HUES48 (cell line): Measurements from ENCODE around the gene P2RY14.

Experiments
- H3K27ac ChIP-seq: one replicate; pipeline ENCODE4 v1.7.0; 2013; ENCODE audit warnings: low read depth, low read length, inconsistent platforms
- H3K27me3 ChIP-seq: 2 replicates; pipeline ENCODE4 v1.6.1; 2013; ENCODE audit warnings: mild to moderate bottlenecking, low read length; ENCODE audit not compliant: control insufficient read depth, insufficient read depth
- H3K36me3 ChIP-seq: 2 replicates; pipeline ENCODE4 v1.6.1; 2013; ENCODE audit warnings: low read length; ENCODE audit not compliant: control insufficient read depth, insufficient read depth
- H3K4me1 ChIP-seq: 2 replicates; pipeline ENCODE4 v1.6.1; 2013; ENCODE audit warnings: mild to moderate bottlenecking, low read length; ENCODE audit not compliant: control insufficient read depth, insufficient read depth
- H3K4me3 ChIP-seq: 2 replicates; pipeline ENCODE4 v1.5.1; 2013; ENCODE audit warnings: mild to moderate bottlenecking, low read depth, low read length
- H3K9ac ChIP-seq: 2 replicates; pipeline ENCODE4 v1.6.1; 2013; ENCODE audit warnings: mild to moderate bottlenecking, low read depth, low read length, moderate library complexity
- H3K9me3 ChIP-seq: 2 replicates; pipeline ENCODE4 v1.6.1; 2013; ENCODE audit warnings: low read length; ENCODE audit not compliant: control insufficient read depth, insufficient read depth

The P2RY14 gene

GRCh38 chr3:151278230-151278629 lies at the start of gene P2RY14:
TSS of gene P2RY14 (minus strand) at chr3:151278542. CDS start at chr3:151214316, 64,226 bp downstream.
- Histone ChIP-seq H3K9ac (no peak within 1 kb of the TSS), H3K36me3 (no peaks in the 10 kb centered on the region), H3K4me3 (no peak within 1 kb of the TSS), H3K27ac (no peak within 1 kb of the TSS), H3K9me3 (no peaks in the 10 kb centered on the region), H3K4me1 (peaks cover 7% of the 10 kb centered on the region; the same call in 1 of the 2 replicates), H3K27me3 (no peaks in the 10 kb centered on the region)

GRCh38 chr3:151327571-151328198 lies 49.3 kb upstream of the P2RY14 start:
- Histone ChIP-seq H3K36me3 (no peaks in the 10 kb centered on the region), H3K9me3 (no peaks in the 10 kb centered on the region), H3K4me3 (no peak overlapping the region), H3K9ac (no peak overlapping the region), H3K27ac (no peak overlapping the region), H3K27me3 (no peaks in the 10 kb centered on the region), H3K4me1 (peaks cover 7% of the 10 kb centered on the region)

- Histone ChIP-seq H3K4me1 (peaks cover 20% of the 10 kb centered on the region), H3K27ac (no peak overlapping the region), H3K27me3 (no peaks in the 10 kb centered on the region), H3K36me3 (no peaks in the 10 kb centered on the region), H3K9ac (no peak overlapping the region), H3K4me3 (no peak overlapping the region), H3K9me3 (no peaks in the 10 kb centered on the region)
Measured at GRCh38 chr3:151322511-151322910, 44.2 kb upstream of the P2RY14 start.

- Histone ChIP-seq H3K4me3 (no peak overlapping the region), H3K9ac (no peak overlapping the region), H3K9me3 (no peaks in the 10 kb centered on the region), H3K4me1 (peaks cover 22% of the 10 kb centered on the region), H3K27me3 (no peaks in the 10 kb centered on the region), H3K27ac (no peak overlapping the region), H3K36me3 (no peaks in the 10 kb centered on the region)
Measured at GRCh38 chr3:151321526-151321925, 43.2 kb upstream of the P2RY14 start.

GRCh38 chr3:151320131-151320530 lies 41.8 kb upstream of the P2RY14 start:
- peaks cover 30% of the 10 kb centered on the region for H3K4me1 ChIP-seq

GRCh38 chr3:151319628-151320027 lies 41.3 kb upstream of the P2RY14 start:
- no peaks in the 10 kb centered on the region for H3K36me3 ChIP-seq
- H3K27me3 ChIP-seq, result no peaks in the 10 kb centered on the region
- peaks cover 35% of the 10 kb centered on the region for H3K4me1 ChIP-seq
- H3K27ac ChIP-seq, result no peak overlapping the region
- H3K9me3 ChIP-seq, result no peaks in the 10 kb centered on the region
- H3K4me3 ChIP-seq, result no peak overlapping the region
- H3K9ac ChIP-seq, result no peak overlapping the region

More at GRCh38 chr3:151320131-151320530, 41.8 kb upstream of the P2RY14 start:
- no peaks in the 10 kb centered on the region for H3K36me3 ChIP-seq
- H3K27me3 ChIP-seq, result no peaks in the 10 kb centered on the region
- no peak overlapping the region for H3K9ac ChIP-seq
- H3K27ac ChIP-seq, result no peak overlapping the region
- no peaks in the 10 kb centered on the region for H3K9me3 ChIP-seq
- no peak overlapping the region for H3K4me3 ChIP-seq

- no peaks in the 10 kb centered on the region for H3K36me3 ChIP-seq
- H3K27ac ChIP-seq, result no peak overlapping the region
- no peak overlapping the region for H3K9ac ChIP-seq
- H3K4me3 ChIP-seq, result no peak overlapping the region
- peaks cover 39% of the 10 kb centered on the region for H3K4me1 ChIP-seq
- no peaks in the 10 kb centered on the region for H3K9me3 ChIP-seq
- no peaks in the 10 kb centered on the region for H3K27me3 ChIP-seq
Measured at GRCh38 chr3:151318991-151319390, 40.6 kb upstream of the P2RY14 start.

GRCh38 chr3:151318313-151318712 lies 40.0 kb upstream of the P2RY14 start:
- no peaks in the 10 kb centered on the region for H3K36me3 ChIP-seq
- no peaks in the 10 kb centered on the region for H3K27me3 ChIP-seq
- no peak overlapping the region for H3K4me3 ChIP-seq
- no peaks in the 10 kb centered on the region for H3K9me3 ChIP-seq
- no peak overlapping the region for H3K9ac ChIP-seq
- H3K27ac ChIP-seq, result peak overlapping the region; percentile 2
- peaks cover 39% of the 10 kb centered on the region for H3K4me1 ChIP-seq

- peaks cover 46% of the 10 kb centered on the region for H3K4me1 ChIP-seq
- H3K4me3 ChIP-seq, result no peak within 1 kb of the TSS
- no peak within 1 kb of the TSS for H3K9ac ChIP-seq
- no peaks in the 10 kb centered on the region for H3K36me3 ChIP-seq
- no peaks in the 10 kb centered on the region for H3K27me3 ChIP-seq
- H3K27ac ChIP-seq, result peak within 1 kb of the TSS; percentile 77
- no peaks in the 10 kb centered on the region for H3K9me3 ChIP-seq
Measured at GRCh38 chr3:151316267-151316991, 38.1 kb upstream of the P2RY14 start, which contains the start of gene GPR87. TSS of gene GPR87 (minus strand) at chr3:151316820. CDS start at chr3:151300100, 16,720 bp downstream.

GRCh38 chr3:151315846-151316245 lies 37.5 kb upstream of the P2RY14 start:
- no peaks in the 10 kb centered on the region for H3K27me3 ChIP-seq
- H3K36me3 ChIP-seq, result no peaks in the 10 kb centered on the region
- H3K4me1 ChIP-seq, result peaks cover 46% of the 10 kb centered on the region
- H3K27ac ChIP-seq, result peak overlapping the region; percentile 77
- no peak overlapping the region for H3K9ac ChIP-seq
- H3K4me3 ChIP-seq, result no peak overlapping the region
- no peaks in the 10 kb centered on the region for H3K9me3 ChIP-seq

GRCh38 chr3:151315136-151315535 lies 36.8 kb upstream of the P2RY14 start:
- Histone ChIP-seq H3K36me3 (no peaks in the 10 kb centered on the region), H3K4me1 (peaks cover 46% of the 10 kb centered on the region), H3K27me3 (no peaks in the 10 kb centered on the region), H3K4me3 (no peak overlapping the region), H3K27ac (peak overlapping the region; percentile 77), H3K9me3 (no peaks in the 10 kb centered on the region), H3K9ac (no peak overlapping the region)
